Activated CD8-positive, alpha-beta memory T cell treated with anti-CD3 and anti-CD28 coated beads, Interleukin-2, amount 50 U/mL, for 1 hour (primary cell): ENCODE measurements around the gene GNG10.
"Not testable (repeated sequence)": the region's sequence is repeated elsewhere in the genome, so short reads cannot be mapped to it uniquely, and the experiment has no call there.

Experiments
- DNase-seq: peaks from one replicate; pipeline ENCODE4 v3.0.0-alpha.2; 2020; ENCODE audit errors: extremely low read depth

GNG10 gene

GRCh38 chr9:111661150-111661801 is at the start of gene GNG10:
Gene GNG10 (plus strand): TSS chr9:111661605. CDS start chr9:111661635, 30 bp downstream.
- DNase-seq, result no peak

DNA sequence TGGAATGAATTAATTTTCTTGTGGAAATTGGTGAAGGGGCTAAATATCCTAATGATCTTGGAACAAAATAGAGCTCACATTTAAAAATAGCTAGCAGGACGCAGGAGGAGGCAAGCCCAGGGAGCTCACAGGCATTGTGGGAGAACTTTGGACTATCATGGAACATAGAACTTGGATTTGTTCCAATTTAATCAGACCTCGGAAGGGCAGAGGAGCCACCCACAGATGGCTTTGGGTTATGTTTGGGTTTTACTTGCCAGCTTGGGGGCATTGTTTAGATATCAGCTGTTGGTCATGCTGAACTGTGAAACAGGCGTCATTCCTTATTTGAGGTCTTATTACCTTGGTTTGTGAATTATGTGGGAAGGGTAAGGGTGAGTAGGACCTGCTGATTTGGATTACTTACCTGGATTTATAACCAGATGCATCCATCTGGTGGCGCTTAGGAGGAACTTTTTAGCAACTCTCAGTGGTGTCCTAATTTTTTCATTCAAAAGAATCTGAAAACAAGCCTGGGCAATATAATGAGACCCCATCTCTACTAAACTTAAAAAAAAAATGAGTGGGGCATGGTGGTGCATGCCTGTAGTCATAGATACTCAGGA is 47.9 kb upstream of the GNG10 start:
- DNase-seq, result no peak

- no peak for DNase-seq
These were observed 45.5 kb upstream of the GNG10 start for GRCh38 chr9:111615928-111616327.

DNA sequence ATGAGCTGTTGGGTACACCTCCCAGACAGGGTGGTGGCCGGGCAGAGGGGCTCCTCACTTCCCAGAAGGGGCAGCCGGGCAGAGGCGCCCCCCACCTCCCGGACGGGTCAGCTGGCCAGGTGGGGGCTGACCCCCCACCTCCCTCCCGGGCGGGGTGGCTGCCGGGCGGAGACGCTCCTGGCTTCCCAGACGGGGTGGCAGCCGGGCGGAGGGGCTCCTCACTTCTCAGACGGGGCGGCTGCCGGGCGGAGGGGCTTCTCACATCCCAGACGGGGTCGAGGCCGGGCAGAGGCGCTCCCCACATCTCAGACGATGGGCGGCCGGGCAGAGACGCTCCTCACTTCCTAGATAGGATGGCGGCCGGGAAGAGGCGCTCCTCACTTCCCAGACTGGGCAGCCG is 44.1 kb upstream of the GNG10 start:
- not testable (repeated sequence) for DNase-seq

DNA sequence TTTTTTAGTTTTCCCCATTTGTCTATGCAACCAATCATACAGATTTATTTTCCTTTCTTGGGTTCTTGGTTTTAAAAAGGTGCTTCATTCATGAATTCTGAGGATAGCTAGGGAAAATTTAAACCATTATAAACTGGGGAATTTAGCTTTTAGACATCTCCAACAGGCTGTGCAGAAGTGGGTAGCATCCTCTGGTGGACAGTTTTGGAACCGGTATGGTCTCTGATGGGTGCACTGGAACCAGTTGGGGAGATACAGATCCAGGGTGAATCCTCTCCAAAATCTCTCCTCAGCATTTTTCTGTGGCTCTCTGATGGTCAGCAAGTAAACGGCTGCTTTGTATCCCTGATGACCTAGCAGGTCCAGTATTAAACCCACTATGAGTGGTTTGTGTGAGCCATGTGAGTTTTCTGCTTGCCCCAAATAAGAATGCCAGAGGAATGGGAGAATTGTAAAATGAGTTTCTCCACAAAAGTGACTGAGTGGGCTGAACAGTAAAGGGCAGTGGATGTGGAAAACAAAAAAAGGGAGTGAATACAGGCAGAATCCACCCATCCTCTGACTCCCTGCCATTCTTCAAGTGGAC is 39.4 kb upstream of the GNG10 start:
- DNase-seq, result no peak

GRCh38 chr9:111622626-111623025 is 38.8 kb upstream of the GNG10 start:
- no peak for DNase-seq

- no peak for DNase-seq
These were observed 34.0 kb upstream of the GNG10 start for GRCh38 chr9:111627260-111627963.

DNA sequence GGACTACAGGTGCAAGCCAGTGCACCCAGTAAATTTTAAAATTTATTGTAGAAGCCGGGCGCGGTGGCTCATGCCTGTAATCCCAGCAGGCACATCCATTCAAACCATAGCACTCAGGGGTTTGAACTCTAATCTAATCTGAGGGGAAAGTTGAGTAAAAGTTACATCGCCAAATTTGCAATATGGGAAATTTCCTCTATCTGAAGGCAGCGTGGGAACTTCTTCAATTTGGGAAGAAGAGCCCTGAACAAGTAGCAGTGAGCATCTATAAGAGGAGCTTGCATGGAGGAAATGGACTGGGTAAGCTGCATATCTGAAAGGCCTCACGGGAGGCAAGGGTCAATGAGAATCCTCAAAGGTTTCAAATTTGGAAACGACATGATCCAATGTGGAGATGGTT is 33.0 kb upstream of the GNG10 start:
- DNase-seq, result no peak

GRCh38 chr9:111630182-111630963 is 31.0 kb upstream of the GNG10 start:
- DNase-seq, result no peak

GRCh38 chr9:111630964-111631213 is 30.5 kb upstream of the GNG10 start:
- no peak for DNase-seq

DNA sequence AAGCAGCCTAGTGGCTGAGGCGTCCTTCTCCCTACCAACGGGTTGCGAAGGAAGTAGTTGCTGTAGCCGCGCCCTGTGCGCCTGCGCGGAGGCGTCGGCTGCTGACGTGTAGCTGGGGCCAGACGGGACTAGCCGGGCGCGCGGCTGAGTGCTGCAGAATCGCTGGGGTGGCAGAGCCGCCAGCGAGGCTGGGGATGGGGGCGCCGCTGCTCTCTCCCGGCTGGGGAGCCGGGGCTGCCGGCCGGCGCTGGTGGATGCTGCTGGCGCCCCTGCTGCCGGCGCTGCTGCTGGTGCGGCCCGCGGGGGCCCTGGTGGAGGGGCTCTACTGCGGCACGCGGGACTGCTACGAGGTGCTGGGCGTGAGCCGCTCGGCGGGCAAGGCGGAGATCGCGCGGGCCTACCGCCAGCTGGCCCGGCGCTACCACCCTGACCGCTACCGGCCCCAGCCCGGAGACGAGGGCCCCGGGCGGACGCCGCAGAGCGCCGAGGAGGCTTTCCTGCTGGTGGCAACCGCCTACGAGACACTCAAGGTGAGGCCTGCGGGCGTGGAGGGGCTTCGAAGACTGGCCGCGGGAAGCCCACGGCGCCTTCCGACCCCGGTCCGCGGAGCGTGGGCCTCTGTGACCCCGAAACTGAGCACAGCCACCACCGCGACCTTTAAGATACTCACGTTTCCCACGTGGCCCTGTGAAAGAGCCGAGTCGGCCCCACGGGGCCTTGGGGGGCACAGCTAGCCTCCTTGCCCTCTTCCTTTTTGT is 30.0 kb upstream of the GNG10 start, which contains the start of gene DNAJC25:
TSS of gene DNAJC25 (plus strand) at position 121 of the 758 bp plus-strand sequence. CDS start at position 195, 74 bp downstream.
- DNase-seq, result peak; percentile 92

DNA sequence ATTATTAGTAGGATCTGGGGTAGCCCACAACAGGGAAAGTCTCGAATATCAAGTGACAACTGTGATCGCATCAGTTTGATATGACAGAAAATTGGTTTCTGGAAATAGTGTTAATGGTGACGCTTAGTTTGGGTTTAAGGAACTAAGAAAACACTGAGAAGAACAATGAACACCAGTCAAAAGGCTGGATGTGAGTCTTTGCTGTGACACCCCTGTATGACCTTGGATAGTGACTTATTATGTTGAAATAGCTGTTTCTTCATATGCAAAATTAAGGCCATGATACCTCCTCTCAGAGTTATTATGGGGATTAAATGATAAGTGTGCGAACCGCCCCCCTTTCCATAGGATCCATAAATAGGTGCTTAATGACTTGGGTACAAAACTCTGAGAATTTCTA is 29.3 kb upstream of the GNG10 start:
- no peak for DNase-seq

GRCh38 chr9:111632695-111633388 is 28.6 kb upstream of the GNG10 start:
- DNase-seq, result no peak

- DNase-seq, result no peak
These were observed 28.0 kb upstream of the GNG10 start for GRCh38 chr9:111633389-111633736.

DNA sequence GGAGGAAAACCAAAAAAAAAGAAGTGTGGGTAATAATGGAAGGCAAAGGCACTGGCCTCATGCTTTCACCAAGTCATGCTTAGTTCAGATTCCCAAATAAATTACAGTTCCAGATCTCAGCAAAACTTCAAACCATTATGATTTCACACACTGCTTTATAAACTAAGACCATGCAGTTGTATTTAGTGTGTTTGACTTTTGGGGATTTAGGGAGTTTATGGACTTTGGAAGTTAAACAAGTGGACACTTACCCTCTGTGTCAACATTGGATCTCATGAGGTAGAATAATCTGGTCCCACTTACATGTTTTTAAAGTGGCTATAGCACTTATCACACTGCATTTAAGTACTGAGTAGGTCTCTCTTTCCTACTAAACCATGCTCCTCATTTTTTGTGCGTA is 26.5 kb upstream of the GNG10 start:
- no peak for DNase-seq

DNA sequence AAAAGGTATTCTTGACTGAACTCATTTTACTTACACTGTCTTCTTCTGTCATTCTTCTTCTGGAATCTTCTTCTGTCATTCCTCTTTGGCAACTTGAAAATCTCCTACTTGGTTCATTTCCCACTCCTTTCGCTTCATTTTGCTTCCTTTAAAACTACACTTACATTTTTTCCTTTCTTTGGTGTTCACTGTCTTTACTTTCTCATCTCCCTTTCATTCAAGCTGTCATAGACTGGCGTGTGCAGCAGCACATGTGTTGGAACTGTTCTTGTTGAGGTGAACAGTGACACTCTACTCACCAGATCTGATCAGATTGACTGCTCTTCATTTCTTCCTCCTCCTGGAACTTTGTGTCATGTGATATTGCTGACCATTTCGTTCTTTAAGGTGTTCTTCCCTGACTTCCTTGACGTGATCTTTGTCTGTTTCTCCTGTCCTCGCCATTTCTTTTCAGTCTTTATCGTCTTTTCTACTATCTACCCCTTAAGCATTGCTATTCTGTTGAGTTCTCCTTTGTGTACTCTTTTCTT is 23.9 kb upstream of the GNG10 start:
- no peak for DNase-seq

DNA sequence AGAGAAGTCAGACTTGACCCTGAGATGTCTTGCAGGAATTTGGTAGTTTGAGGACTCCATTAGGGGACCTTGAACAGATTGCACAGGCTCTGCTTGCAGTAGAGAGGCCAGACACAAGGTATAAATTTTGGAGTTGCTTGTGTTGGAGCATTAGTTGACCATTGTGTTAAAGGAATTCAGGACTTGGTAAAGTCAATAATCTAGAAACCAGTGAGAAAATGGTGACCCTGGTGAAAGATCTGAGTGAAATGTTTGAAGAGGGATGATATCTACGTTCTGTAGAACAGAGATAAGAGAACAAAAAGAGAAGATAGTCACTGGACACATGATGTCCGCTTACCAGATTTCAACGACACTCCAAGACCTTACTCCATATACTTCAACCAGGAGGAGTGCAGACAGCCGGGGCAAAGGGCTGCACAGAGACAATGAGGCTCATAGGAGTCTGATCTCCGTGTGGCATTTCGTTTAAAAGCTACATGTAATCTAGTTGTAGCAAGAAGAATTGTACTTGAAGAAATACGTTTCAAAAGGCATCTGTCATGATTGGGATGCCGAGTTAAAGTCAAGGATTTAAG is 17.1 kb upstream of the GNG10 start:
- no peak for DNase-seq

- DNase-seq, result no peak
These were observed 15.6 kb upstream of the GNG10 start for GRCh38 chr9:111645806-111646205.

GRCh38 chr9:111646417-111646816 is 15.0 kb upstream of the GNG10 start:
- no peak for DNase-seq

- DNase-seq, result no peak
These were observed 13.3 kb upstream of the GNG10 start for GRCh38 chr9:111648066-111648465.
